HUES6 (cell line): ENCODE data around the gene CCDC40.

ENCODE experiments used
- H3K27ac ChIP-seq: 2 replicates; pipeline ENCODE4 v1.7.0; 2013; ENCODE audit warnings: low read depth, mild to moderate bottlenecking, low read length, inconsistent platforms
- H3K27me3 ChIP-seq: 2 replicates; pipeline ENCODE4 v1.6.1; 2013; ENCODE audit warnings: low read length; ENCODE audit not compliant: control insufficient read depth, insufficient read depth
- H3K36me3 ChIP-seq: 2 replicates; pipeline ENCODE4 v1.6.1; 2013; ENCODE audit warnings: low read length; ENCODE audit not compliant: control insufficient read depth, insufficient read depth
- H3K4me1 ChIP-seq: 2 replicates; pipeline ENCODE4 v1.6.1; 2013; ENCODE audit warnings: low read length; ENCODE audit not compliant: control insufficient read depth, insufficient read depth
- H3K4me3 ChIP-seq: 2 replicates; pipeline ENCODE4 v1.5.1; 2013; ENCODE audit warnings: low read depth, low read length
- H3K9ac ChIP-seq: one replicate; pipeline ENCODE4 v1.6.1; 2013; ENCODE audit warnings: mild to moderate bottlenecking, low read length
- H3K9me3 ChIP-seq: 2 replicates; pipeline ENCODE4 v1.6.1; 2013; ENCODE audit warnings: low read depth, low read length; ENCODE audit not compliant: control insufficient read depth, insufficient read depth

The CCDC40 gene

DNA sequence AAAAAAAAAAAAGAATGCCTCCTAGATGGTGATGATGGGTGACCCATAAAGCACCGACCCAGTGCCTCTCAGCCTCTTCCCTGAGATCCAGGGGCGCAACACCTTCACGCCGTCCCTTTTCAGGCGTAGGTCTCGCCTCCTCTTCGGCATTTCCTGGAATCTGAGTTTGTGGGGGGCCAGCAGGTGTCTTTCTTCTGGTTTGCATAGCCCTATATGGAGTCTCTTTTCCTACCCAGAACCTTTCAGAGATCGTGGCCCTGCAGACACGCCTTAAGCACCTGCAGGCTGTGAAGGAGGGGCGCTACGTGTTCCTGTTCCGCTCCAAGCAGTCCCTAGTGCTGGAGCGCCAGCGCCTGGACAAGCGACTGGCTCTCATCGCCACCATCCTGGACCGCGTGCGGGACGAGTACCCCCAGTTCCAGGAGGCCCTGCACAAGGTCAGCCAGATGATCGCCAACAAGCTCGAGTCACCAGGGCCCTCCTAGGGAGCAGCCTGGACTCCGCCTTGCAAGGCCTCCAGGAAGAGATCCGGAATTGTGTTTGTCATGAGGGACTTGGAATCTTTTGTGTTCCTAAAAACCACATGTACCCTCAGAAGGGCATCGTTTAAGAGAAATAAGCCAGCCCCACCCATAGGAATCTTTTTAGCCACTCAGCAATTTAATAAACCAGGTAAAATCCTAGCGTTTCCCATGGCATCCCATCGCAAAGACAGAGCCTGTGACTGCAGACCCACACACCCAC lies 63.0 kb downstream of the CCDC40 start:
- Histone ChIP-seq H3K27ac (no peak overlapping the region), H3K4me3 (no peak overlapping the region), H3K36me3 (no peaks in the 10 kb centered on the region), H3K9ac (no peak overlapping the region), H3K9me3 (no peaks in the 10 kb centered on the region), H3K27me3 (no peaks in the 10 kb centered on the region), H3K4me1 (peaks cover 15% of the 10 kb centered on the region)

DNA sequence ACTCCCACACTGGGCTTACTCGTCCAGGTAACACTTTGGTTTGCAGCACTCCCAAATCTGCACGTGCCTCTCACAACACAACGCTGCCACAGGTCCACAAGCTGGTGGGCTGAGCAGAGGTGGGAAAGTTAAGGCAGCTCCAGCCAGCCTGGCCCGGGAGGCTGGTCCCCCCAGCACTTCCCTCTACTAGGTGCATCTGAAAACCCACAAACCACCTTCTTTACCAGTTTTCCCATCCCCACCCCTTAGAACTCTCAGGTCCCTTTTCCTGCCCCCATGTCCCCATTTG lies 63.5 kb downstream of the CCDC40 start:
- no peaks in the 10 kb centered on the region for H3K9me3 ChIP-seq
- no peak overlapping the region for H3K9ac ChIP-seq
- H3K36me3 ChIP-seq = no peaks in the 10 kb centered on the region
- H3K27me3 ChIP-seq = no peaks in the 10 kb centered on the region
- peaks cover 15% of the 10 kb centered on the region for H3K4me1 ChIP-seq
- no peak overlapping the region for H3K4me3 ChIP-seq
- H3K27ac ChIP-seq = no peak overlapping the region

GRCh38 chr17:80101011-80101945 lies 64.8 kb downstream of the CCDC40 start, which contains the start of gene GAA:
TSS of gene GAA (plus strand) at chr17:80101581. CDS start at chr17:80104587, 3,006 bp downstream.
- Histone ChIP-seq H3K4me1 (peaks cover 15% of the 10 kb centered on the region), H3K27ac (peak within 1 kb of the TSS; percentile 66), H3K36me3 (0 out of 2 replicates have a peak, but pooled peaks cover 2% of the 10 kb centered on the region), H3K9me3 (no peaks in the 10 kb centered on the region), H3K27me3 (no peaks in the 10 kb centered on the region), H3K9ac (peak within 1 kb of the TSS; percentile 90), H3K4me3 (peak within 1 kb of the TSS; percentile 98)

DNA sequence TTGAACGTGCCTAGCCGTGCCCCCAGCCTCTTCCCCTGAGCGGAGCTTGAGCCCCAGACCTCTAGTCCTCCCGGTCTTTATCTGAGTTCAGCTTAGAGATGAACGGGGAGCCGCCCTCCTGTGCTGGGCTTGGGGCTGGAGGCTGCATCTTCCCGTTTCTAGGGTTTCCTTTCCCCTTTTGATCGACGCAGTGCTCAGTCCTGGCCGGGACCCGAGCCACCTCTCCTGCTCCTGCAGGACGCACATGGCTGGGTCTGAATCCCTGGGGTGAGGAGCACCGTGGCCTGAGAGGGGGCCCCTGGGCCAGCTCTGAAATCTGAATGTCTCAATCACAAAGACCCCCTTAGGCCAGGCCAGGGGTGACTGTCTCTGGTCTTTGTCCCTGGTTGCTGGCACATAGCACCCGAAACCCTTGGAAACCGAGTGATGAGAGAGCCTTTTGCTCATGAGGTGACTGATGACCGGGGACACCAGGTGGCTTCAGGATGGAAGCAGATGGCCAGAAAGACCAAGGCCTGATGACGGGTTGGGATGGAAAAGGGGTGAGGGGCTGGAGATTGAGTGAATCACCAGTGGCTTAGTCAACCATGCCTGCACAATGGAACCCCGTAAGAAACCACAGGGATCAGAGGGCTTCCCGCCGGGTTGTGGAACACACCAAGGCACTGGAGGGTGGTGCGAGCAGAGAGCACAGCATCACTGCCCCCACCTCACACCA lies 65.7 kb downstream of the CCDC40 start:
- Histone ChIP-seq H3K9me3 (no peaks in the 10 kb centered on the region), H3K27ac (no peak overlapping the region), H3K9ac (peak overlapping the region; percentile 84), H3K4me1 (peaks cover 15% of the 10 kb centered on the region), H3K27me3 (no peaks in the 10 kb centered on the region), H3K36me3 (0 out of 2 replicates have a peak, but pooled peaks cover 2% of the 10 kb centered on the region), H3K4me3 (peak overlapping the region; percentile 98)

GRCh38 chr17:80102664-80103448 lies 66.4 kb downstream of the CCDC40 start:
- Histone ChIP-seq H3K9ac (no peak overlapping the region), H3K4me1 (peaks cover 15% of the 10 kb centered on the region), H3K9me3 (no peaks in the 10 kb centered on the region), H3K27me3 (no peaks in the 10 kb centered on the region), H3K27ac (no peak overlapping the region), H3K36me3 (peaks cover 3% of the 10 kb centered on the region; the same call in 1 of the 2 replicates), H3K4me3 (peak overlapping the region; percentile 98)

GRCh38 chr17:80103449-80104085 lies 67.1 kb downstream of the CCDC40 start:
- Histone ChIP-seq H3K9me3 (no peaks in the 10 kb centered on the region), H3K27ac (no peak overlapping the region), H3K27me3 (no peaks in the 10 kb centered on the region), H3K4me3 (no peak overlapping the region), H3K9ac (no peak overlapping the region), H3K36me3 (peaks cover 9% of the 10 kb centered on the region; the same call in 1 of the 2 replicates), H3K4me1 (peaks cover 15% of the 10 kb centered on the region)

- H3K4me3 ChIP-seq = no peak overlapping the region
- no peaks in the 10 kb centered on the region for H3K27me3 ChIP-seq
- H3K9me3 ChIP-seq = no peaks in the 10 kb centered on the region
- no peak overlapping the region for H3K27ac ChIP-seq
- no peak overlapping the region for H3K9ac ChIP-seq
- peaks cover 15% of the 10 kb centered on the region for H3K36me3 ChIP-seq
- peaks cover 15% of the 10 kb centered on the region for H3K4me1 ChIP-seq
These were observed 68.0 kb downstream of the CCDC40 start for GRCh38 chr17:80104321-80104955.

DNA sequence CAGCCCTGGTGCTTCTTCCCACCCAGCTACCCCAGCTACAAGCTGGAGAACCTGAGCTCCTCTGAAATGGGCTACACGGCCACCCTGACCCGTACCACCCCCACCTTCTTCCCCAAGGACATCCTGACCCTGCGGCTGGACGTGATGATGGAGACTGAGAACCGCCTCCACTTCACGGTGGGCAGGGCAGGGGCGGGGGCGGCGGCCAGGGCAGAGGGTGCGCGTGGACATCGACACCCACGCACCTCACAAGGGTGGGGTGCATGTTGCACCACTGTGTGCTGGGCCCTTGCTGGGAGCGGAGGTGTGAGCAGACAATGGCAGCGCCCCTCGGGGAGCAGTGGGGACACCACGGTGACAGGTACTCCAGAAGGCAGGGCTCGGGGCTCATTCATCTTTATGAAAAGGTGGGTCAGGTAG lies 68.5 kb downstream of the CCDC40 start:
- H3K4me3 ChIP-seq = no peak overlapping the region
- no peaks in the 10 kb centered on the region for H3K9me3 ChIP-seq
- H3K9ac ChIP-seq = no peak overlapping the region
- peaks cover 15% of the 10 kb centered on the region for H3K36me3 ChIP-seq
- peaks cover 15% of the 10 kb centered on the region for H3K4me1 ChIP-seq
- H3K27ac ChIP-seq = no peak overlapping the region
- H3K27me3 ChIP-seq = no peaks in the 10 kb centered on the region

DNA sequence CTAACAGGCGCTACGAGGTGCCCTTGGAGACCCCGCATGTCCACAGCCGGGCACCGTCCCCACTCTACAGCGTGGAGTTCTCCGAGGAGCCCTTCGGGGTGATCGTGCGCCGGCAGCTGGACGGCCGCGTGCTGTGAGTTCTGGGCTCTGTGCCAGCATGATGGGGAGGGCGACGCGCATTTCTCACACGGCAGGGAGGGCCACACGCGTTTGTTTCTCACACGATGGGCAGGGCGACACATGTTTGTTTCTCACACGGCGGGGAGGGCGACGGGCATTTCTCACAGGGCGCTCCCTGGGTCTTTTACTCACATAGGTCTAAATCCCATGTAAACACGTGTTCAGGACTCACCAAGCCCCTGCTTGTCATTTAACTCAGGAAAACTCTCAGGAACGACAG lies 69.3 kb downstream of the CCDC40 start:
- Histone ChIP-seq H3K9me3 (no peaks in the 10 kb centered on the region), H3K4me3 (no peak overlapping the region), H3K27ac (no peak overlapping the region), H3K36me3 (peaks cover 18% of the 10 kb centered on the region), H3K4me1 (peaks cover 14% of the 10 kb centered on the region), H3K9ac (no peak overlapping the region), H3K27me3 (no peaks in the 10 kb centered on the region)
